Caco-2 (cell line): ENCODE results near the gene ABCB11. TPM values are rescaled to one million over a fixed set of nuclear protein-coding genes. Genes with fewer than 3 reads are reported as not detected.

Source experiments
- BruUV-seq: library from RNA; stranded (reverse); fragments of 400-500 nt; replicated peaks from 2 replicates; lab custom pipeline; 2021; lab: Mats Ljungman, UMichigan
- CTCF ChIA-PET: fragments of 300-600 bp; sonication (Branson Sonifier 250); formaldehyde crosslinking; loops from one replicate; lab custom pipeline; 2022; ENCODE audit warnings: antibody characterized with exemption; lab: Charles Lee
- POLR2A ChIA-PET: fragments of 300-600 bp; sonication (Branson Sonifier 250); formaldehyde crosslinking; loops from one replicate; lab custom pipeline; 2022; ENCODE audit warnings: antibody characterized with exemption; lab: Charles Lee
- DNase-seq, 2 experiments: peaks; one replicate each; pipeline versions ENCODE4 v3.0.0 to v3.0.0-alpha.2; 2020 to 2022
- H3K27me3 ChIP-seq: replicated peaks from 2 replicates; pipeline ENCODE4 v1.6.0; 2011; ENCODE audit warnings: low read length; ENCODE audit not compliant: control insufficient read depth, insufficient read depth
- H3K36me3 ChIP-seq: 2 replicates; pipeline ENCODE4 v1.5.1; 2011; ENCODE audit warnings: low read length; ENCODE audit not compliant: control insufficient read depth, insufficient read depth
- H3K4me1 ChIP-seq: fragments of 250-450 bp; sonication (Bioruptor Pico); 2 replicates; pipeline ENCODE4 v1.5.1; 2020; ENCODE audit warnings: mild to moderate bottlenecking
- H3K4me3 ChIP-seq: 2 replicates; pipeline ENCODE4 v1.5.1; 2011; ENCODE audit warnings: low read depth, mild to moderate bottlenecking, control low read depth, low read length
- H3K9me3 ChIP-seq: fragments of 250-450 bp; sonication (Bioruptor Pico); 2 replicates; pipeline ENCODE4 v1.5.1; 2020; ENCODE audit warnings: mild to moderate bottlenecking, moderate library complexity
- H3K27ac Mint-ChIP-seq: one replicate; pipeline ENCODE4 v1.8.0; 2022; ENCODE audit warnings: mixed read lengths; ENCODE audit not compliant: unreplicated experiment
- H3K27me3 Mint-ChIP-seq: one replicate; pipeline ENCODE4 v1.8.0; 2022; ENCODE audit warnings: mixed read lengths; ENCODE audit not compliant: insufficient read depth, unreplicated experiment
- H3K36me3 Mint-ChIP-seq: one replicate; pipeline ENCODE4 v1.8.0; 2022; ENCODE audit warnings: mild to moderate bottlenecking, mixed read lengths; ENCODE audit not compliant: insufficient read depth, unreplicated experiment
- H3K4me1 Mint-ChIP-seq: one replicate; pipeline ENCODE4 v1.8.0; 2022; ENCODE audit warnings: low read depth, mixed read lengths; ENCODE audit not compliant: unreplicated experiment
- H3K4me3 Mint-ChIP-seq: one replicate; pipeline ENCODE4 v1.8.0; 2022; ENCODE audit warnings: mild to moderate bottlenecking, moderate library complexity, mixed read lengths; ENCODE audit not compliant: unreplicated experiment
- H3K9me3 Mint-ChIP-seq: one replicate; pipeline ENCODE4 v1.8.0; 2022; ENCODE audit warnings: mixed read lengths; ENCODE audit not compliant: unreplicated experiment
- intact Hi-C: fragments of 100-400 bp; cut with micrococcal nuclease; formaldehyde crosslinking; loops from one replicate; pipeline ENCODE4 v1.10.0; 2022; ENCODE audit not compliant: unreplicated experiment
- total RNA-seq: library from RNA; stranded (reverse); gene quantifications from 2 replicates; pipeline ENCODE4 v1.2.3, GENCODE V29; 2022
- TF ChIP-seq, protein P1 (sequence below), 2 experiments: fragments of 200-600 bp in 1 of 2; IDR thresholded peaks; 1 replicate in 1 of 2; 2 replicates in 1 of 2; pipeline versions ENCODE4 v1.5.1 to v1.8.0; 2011 to 2022; ENCODE audit warnings: antibody characterized with exemption in 1 of 2, control low read depth in 1 of 2, inconsistent platforms in 1 of 2, low read depth in 1 of 2, low read length in 1 of 2, mild to moderate bottlenecking in 1 of 2, moderate library complexity in 1 of 2; ENCODE audit not compliant: insufficient read depth in 1 of 2, severe bottlenecking in 1 of 2, unreplicated experiment in 1 of 2

The ABCB11 gene
- total RNA-seq, 1 experiment from 2014 or later = not detected

- BruUV-seq = no TSS peak
- Histone ChIP-seq H3K9me3 (no peaks in the 10 kb centered on the region), H3K4me3 (no peak within 1 kb of the TSS), H3K4me1 (no peaks in the 10 kb centered on the region), H3K27me3 (no peaks in the 10 kb centered on the region; the same call in 1 of the 2 replicates), H3K36me3 (no peaks in the 10 kb centered on the region)
- ChIA-PET CTCF (no interaction called here), POLR2A (no interaction called here)
- H3K36me3 Mint-ChIP-seq = no peaks in the 10 kb centered on the region
- H3K27ac Mint-ChIP-seq = no peak within 1 kb of the TSS
- H3K4me1 Mint-ChIP-seq = no peaks in the 10 kb centered on the region
- DNase-seq = no peak
- no peaks in the 10 kb centered on the region for H3K9me3 Mint-ChIP-seq
- no peak within 1 kb of the TSS for H3K4me3 Mint-ChIP-seq
- TF ChIP-seq, protein P1, sequence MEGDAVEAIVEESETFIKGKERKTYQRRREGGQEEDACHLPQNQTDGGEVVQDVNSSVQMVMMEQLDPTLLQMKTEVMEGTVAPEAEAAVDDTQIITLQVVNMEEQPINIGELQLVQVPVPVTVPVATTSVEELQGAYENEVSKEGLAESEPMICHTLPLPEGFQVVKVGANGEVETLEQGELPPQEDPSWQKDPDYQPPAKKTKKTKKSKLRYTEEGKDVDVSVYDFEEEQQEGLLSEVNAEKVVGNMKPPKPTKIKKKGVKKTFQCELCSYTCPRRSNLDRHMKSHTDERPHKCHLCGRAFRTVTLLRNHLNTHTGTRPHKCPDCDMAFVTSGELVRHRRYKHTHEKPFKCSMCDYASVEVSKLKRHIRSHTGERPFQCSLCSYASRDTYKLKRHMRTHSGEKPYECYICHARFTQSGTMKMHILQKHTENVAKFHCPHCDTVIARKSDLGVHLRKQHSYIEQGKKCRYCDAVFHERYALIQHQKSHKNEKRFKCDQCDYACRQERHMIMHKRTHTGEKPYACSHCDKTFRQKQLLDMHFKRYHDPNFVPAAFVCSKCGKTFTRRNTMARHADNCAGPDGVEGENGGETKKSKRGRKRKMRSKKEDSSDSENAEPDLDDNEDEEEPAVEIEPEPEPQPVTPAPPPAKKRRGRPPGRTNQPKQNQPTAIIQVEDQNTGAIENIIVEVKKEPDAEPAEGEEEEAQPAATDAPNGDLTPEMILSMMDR (IDR thresholded peaks at IDR 0.05; ENCODE audit: insufficient read depth in 1 of 2, low read depth in 1 of 2, low read length in 1 of 2, severe bottlenecking in 1 of 2, unreplicated experiment in 1 of 2) = no peak
- intact Hi-C loops = no loop called here
- H3K27me3 Mint-ChIP-seq = peaks cover 8% of the 10 kb centered on the region
These were observed 130.1 kb downstream of the ABCB11 start, which contains the start of gene G6PC2 for GRCh38 chr2:168901003-168901402. Gene G6PC2 (plus strand): TSS chr2:168901291. CDS start chr2:168901332, 41 bp downstream.

DNA sequence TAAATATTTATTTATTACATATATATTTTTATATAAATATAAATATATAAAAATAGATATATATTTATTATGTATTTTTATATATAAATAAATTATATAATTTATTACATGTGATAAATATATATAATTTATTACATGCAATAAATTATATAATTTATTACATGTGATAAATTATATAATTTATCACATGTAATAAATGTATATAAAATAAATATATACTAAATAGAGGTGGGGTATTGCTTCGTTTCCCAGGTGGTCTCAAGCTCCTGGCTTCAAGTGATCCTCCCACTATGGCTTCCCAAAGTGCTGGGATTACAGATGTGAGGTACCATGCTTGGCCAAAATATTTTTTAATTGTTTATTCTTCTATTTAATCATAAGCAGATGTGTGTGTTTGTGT, 133.7 kb downstream of the ABCB11 start:
- CTCF ChIA-PET = no interaction called here
- TF ChIP-seq, protein P1 (IDR thresholded peaks at IDR 0.05; ENCODE audit: insufficient read depth in 1 of 2, low read depth in 1 of 2, low read length in 1 of 2, severe bottlenecking in 1 of 2, unreplicated experiment in 1 of 2) = no peak
- BruUV-seq = no TSS peak
- Histone ChIP-seq H3K9me3 (no peaks in the 10 kb centered on the region), H3K36me3 (no peaks in the 10 kb centered on the region), H3K4me3 (no peak overlapping the region), H3K4me1 (no peaks in the 10 kb centered on the region), H3K27me3 (no peaks in the 10 kb centered on the region; the same call in 1 of the 2 replicates)
- intact Hi-C loops = no loop called here
- peaks cover 18% of the 10 kb centered on the region for H3K27me3 Mint-ChIP-seq
- H3K4me1 Mint-ChIP-seq = no peaks in the 10 kb centered on the region
- POLR2A ChIA-PET = no interaction called here
- DNase-seq = no peak
- no peaks in the 10 kb centered on the region for H3K36me3 Mint-ChIP-seq
- H3K27ac Mint-ChIP-seq = no peak overlapping the region
- H3K9me3 Mint-ChIP-seq = no peaks in the 10 kb centered on the region
- no peak overlapping the region for H3K4me3 Mint-ChIP-seq

DNA sequence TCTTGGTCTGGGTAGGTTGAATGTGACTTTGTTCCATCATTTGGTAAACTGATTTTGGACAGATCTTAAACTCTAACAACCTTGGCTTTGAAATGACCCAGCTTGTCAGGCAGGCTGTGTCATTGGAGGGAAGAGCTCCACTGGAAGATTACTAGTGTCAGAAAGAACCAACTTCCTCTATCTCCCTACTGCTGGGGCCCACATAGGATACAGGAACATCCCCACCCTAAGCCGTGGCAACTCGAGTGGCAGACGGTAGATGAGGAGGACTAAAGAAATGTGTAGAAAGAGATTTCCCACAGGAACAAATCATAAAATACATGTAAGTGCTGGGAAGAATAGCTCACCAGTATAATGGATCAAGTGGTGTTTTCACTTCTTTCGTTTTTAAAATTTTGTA, 134.3 kb downstream of the ABCB11 start:
- no peaks in the 10 kb centered on the region for H3K4me1 Mint-ChIP-seq
- Histone ChIP-seq H3K9me3 (no peaks in the 10 kb centered on the region), H3K4me1 (no peaks in the 10 kb centered on the region), H3K27me3 (no peaks in the 10 kb centered on the region; the same call in 1 of the 2 replicates), H3K4me3 (no peak overlapping the region), H3K36me3 (no peaks in the 10 kb centered on the region)
- POLR2A ChIA-PET = no interaction called here
- no peak for DNase-seq
- H3K27ac Mint-ChIP-seq = no peak overlapping the region
- no TSS peak for BruUV-seq
- CTCF ChIA-PET = no interaction called here
- no peak overlapping the region for H3K4me3 Mint-ChIP-seq
- intact Hi-C loops = no loop called here
- H3K27me3 Mint-ChIP-seq = peaks cover 21% of the 10 kb centered on the region
- no peaks in the 10 kb centered on the region for H3K9me3 Mint-ChIP-seq
- TF ChIP-seq, protein P1 (IDR thresholded peaks at IDR 0.05; ENCODE audit: insufficient read depth in 1 of 2, low read depth in 1 of 2, low read length in 1 of 2, severe bottlenecking in 1 of 2, unreplicated experiment in 1 of 2) = no peak
- no peaks in the 10 kb centered on the region for H3K36me3 Mint-ChIP-seq
